Karpas-422 (cell line): Measurements from ENCODE around the gene CIITA. TPM values are rescaled to one million over a fixed set of nuclear protein-coding genes. Genes with fewer than 3 reads are reported as not detected.
A peak's percentile ranks its signal among the peaks of the same experiment; 100 is the strongest.

Experiments
- DNase-seq: peaks from one replicate; pipeline ENCODE4 v3.0.0-alpha.2; 2015
- H2AFZ ChIP-seq: fragments of 200-600 bp; sonication (generic); 2 replicates; pipeline ENCODE4 v1.6.1; 2014; ENCODE audit warnings: antibody characterized with exemption, low read length, mixed read lengths
- H3K27ac ChIP-seq: fragments of 200-600 bp; sonication (generic); 2 replicates; pipeline ENCODE4 v1.5.1; 2014; ENCODE audit warnings: mild to moderate bottlenecking, low read length, moderate library complexity
- H3K27me3 ChIP-seq: fragments of 200-600 bp; sonication (generic); 2 replicates; pipeline ENCODE4 v1.6.1; 2014; ENCODE audit warnings: low read length, mixed read lengths
- H3K36me3 ChIP-seq: fragments of 200-600 bp; sonication (generic); 2 replicates; pipeline ENCODE4 v1.6.1; 2014; ENCODE audit warnings: low read length, mixed read lengths; ENCODE audit not compliant: insufficient read depth
- H3K4me1 ChIP-seq: fragments of 200-600 bp; sonication (generic); 2 replicates; pipeline ENCODE4 v1.6.1; 2014; ENCODE audit warnings: mild to moderate bottlenecking, low read length, mixed read lengths
- H3K4me2 ChIP-seq: fragments of 200-600 bp; sonication (generic); 2 replicates; pipeline ENCODE4 v1.6.1; 2014; ENCODE audit warnings: low read length, low read depth, mild to moderate bottlenecking; ENCODE audit not compliant: poor library complexity, severe bottlenecking
- H3K4me3 ChIP-seq: fragments of 200-600 bp; sonication (generic); 2 replicates; pipeline ENCODE4 v1.5.1; 2014; ENCODE audit warnings: mild to moderate bottlenecking, antibody characterized with exemption, low read length, mixed read lengths
- H3K79me2 ChIP-seq: fragments of 200-600 bp; sonication (generic); 2 replicates; pipeline ENCODE4 v1.6.1; 2014; ENCODE audit warnings: mild to moderate bottlenecking, low read length, mixed read lengths
- H3K9ac ChIP-seq: fragments of 200-600 bp; sonication (generic); 2 replicates; pipeline ENCODE4 v1.6.0; 2014; ENCODE audit warnings: low read length
- H3K9me2 ChIP-seq: fragments of 200-600 bp; sonication (generic), shearing (Covaris generic); replicated peaks from 2 replicates; pipeline ENCODE4 v1.6.0; 2014; ENCODE audit warnings: mild to moderate bottlenecking, low read length, moderate library complexity; ENCODE audit not compliant: insufficient read depth
- H3K9me3 ChIP-seq: fragments of 300-700, 200-600 bp; sonication (generic); 2 replicates; pipeline ENCODE4 v1.6.1; 2014; ENCODE audit warnings: low read length, mixed read lengths
- H4K20me1 ChIP-seq: fragments of 200-600 bp; sonication (generic); 2 replicates; pipeline ENCODE4 v1.6.1; 2014; ENCODE audit warnings: mild to moderate bottlenecking, antibody characterized with exemption, low read length, low read depth; ENCODE audit not compliant: insufficient read depth
- total RNA-seq: library from RNA; depleted of rRNA; stranded (reverse); fragments of >200 nt; shearing (Covaris generic); gene quantifications from 2 replicates; pipeline ENCODE4 v1.2.3, GENCODE V29; 2014; ENCODE audit warnings: low replicate concordance

The CIITA gene
- total RNA-seq, 1 experiment from 2014 or later, result 66.2 TPM

- Histone ChIP-seq H3K9me3 (no peaks in the 10 kb centered on the region), H4K20me1 (no peaks in the 10 kb centered on the region), H2AFZ (no peak overlapping the region), H3K9me2 (no peaks in the 10 kb centered on the region), H3K4me1 (peaks cover 51% of the 10 kb centered on the region), H3K4me3 (no peak overlapping the region), H3K9ac (no peak overlapping the region), H3K79me2 (no peaks in the 10 kb centered on the region), H3K27ac (peak overlapping the region; percentile 99; the same call in 1 of the 2 replicates), H3K27me3 (no peaks in the 10 kb centered on the region), H3K36me3 (no peaks in the 10 kb centered on the region), H3K4me2 (no peak overlapping the region)
- no peak for DNase-seq
Measured at GRCh38 chr16:10978871-10979446, 102.0 kb downstream of the CIITA start.

GRCh38 chr16:10979717-10980601 lies 103.0 kb downstream of the CIITA start:
- Histone ChIP-seq H3K9ac (peak overlapping the region; percentile 60; the same call in 1 of the 2 replicates), H3K4me1 (peaks cover 54% of the 10 kb centered on the region), H3K36me3 (no peaks in the 10 kb centered on the region), H3K9me2 (no peaks in the 10 kb centered on the region), H3K4me3 (no peak overlapping the region), H3K4me2 (peak overlapping the region; percentile 92), H3K9me3 (no peaks in the 10 kb centered on the region), H3K27ac (peak overlapping the region; percentile 99), H3K27me3 (no peaks in the 10 kb centered on the region), H3K79me2 (no peaks in the 10 kb centered on the region), H4K20me1 (no peaks in the 10 kb centered on the region), H2AFZ (no peak overlapping the region)
- no peak for DNase-seq

GRCh38 chr16:10980813-10981212 lies 103.8 kb downstream of the CIITA start:
- peak overlapping the region; percentile 92 for H3K4me2 ChIP-seq
- H3K9ac ChIP-seq, result peak overlapping the region; percentile 60
- peaks cover 58% of the 10 kb centered on the region for H3K4me1 ChIP-seq
- H3K36me3 ChIP-seq, result no peaks in the 10 kb centered on the region
- H3K9me2 ChIP-seq, result no peaks in the 10 kb centered on the region
- H3K27ac ChIP-seq, result peak overlapping the region; percentile 99
- H3K9me3 ChIP-seq, result no peaks in the 10 kb centered on the region
- peak overlapping the region; percentile 57; the same call in 1 of the 2 replicates for H2AFZ ChIP-seq
- no peak for DNase-seq
- H3K27me3 ChIP-seq, result no peaks in the 10 kb centered on the region
- peak overlapping the region; percentile 51; the same call in 1 of the 2 replicates for H3K4me3 ChIP-seq
- no peaks in the 10 kb centered on the region for H4K20me1 ChIP-seq
- no peaks in the 10 kb centered on the region for H3K79me2 ChIP-seq

GRCh38 chr16:10981697-10982216 lies 104.8 kb downstream of the CIITA start:
- H3K4me3 ChIP-seq, result peak overlapping the region; percentile 68
- no peaks in the 10 kb centered on the region for H4K20me1 ChIP-seq
- H3K36me3 ChIP-seq, result no peaks in the 10 kb centered on the region
- peaks cover 62% of the 10 kb centered on the region for H3K4me1 ChIP-seq
- H3K79me2 ChIP-seq, result no peaks in the 10 kb centered on the region
- H3K4me2 ChIP-seq, result peak overlapping the region; percentile 92
- DNase-seq, result peak; percentile 96
- no peak overlapping the region for H2AFZ ChIP-seq
- H3K9me3 ChIP-seq, result no peaks in the 10 kb centered on the region
- peak overlapping the region; percentile 99 for H3K27ac ChIP-seq
- no peaks in the 10 kb centered on the region for H3K9me2 ChIP-seq
- H3K9ac ChIP-seq, result peak overlapping the region; percentile 60
- H3K27me3 ChIP-seq, result no peaks in the 10 kb centered on the region

- Histone ChIP-seq H2AFZ (peak overlapping the region; percentile 44), H3K36me3 (no peaks in the 10 kb centered on the region), H3K79me2 (no peaks in the 10 kb centered on the region), H3K27ac (peak overlapping the region; percentile 99), H3K9me2 (no peaks in the 10 kb centered on the region), H3K4me1 (peaks cover 68% of the 10 kb centered on the region), H3K9ac (peak overlapping the region; percentile 77), H3K27me3 (no peaks in the 10 kb centered on the region), H3K4me2 (peak overlapping the region; percentile 92), H3K9me3 (no peaks in the 10 kb centered on the region), H3K4me3 (peak overlapping the region; percentile 68), H4K20me1 (no peaks in the 10 kb centered on the region)
- DNase-seq, result peak; percentile 88
Measured at GRCh38 chr16:10982465-10983150, 105.6 kb downstream of the CIITA start.

DNA sequence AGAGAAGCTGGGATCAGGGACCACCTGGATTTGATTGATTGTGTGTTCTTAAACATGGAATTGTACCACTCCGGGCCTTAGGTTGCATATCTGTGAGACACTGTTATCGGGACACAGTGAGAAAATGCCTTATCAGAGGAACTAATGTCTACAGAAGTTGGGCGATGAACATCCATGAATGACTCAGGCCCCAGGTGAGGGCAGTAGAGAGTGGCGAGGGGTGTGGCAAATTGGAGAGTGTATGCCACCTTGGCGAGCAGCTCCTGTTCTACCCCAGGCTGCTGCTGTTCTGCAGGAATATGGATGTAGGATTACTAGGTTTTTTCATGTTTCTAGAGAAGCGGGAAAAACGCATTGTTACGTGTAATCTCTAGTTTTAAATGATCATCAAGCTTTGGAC lies 106.2 kb downstream of the CIITA start:
- H3K27me3 ChIP-seq, result no peaks in the 10 kb centered on the region
- H3K36me3 ChIP-seq, result no peaks in the 10 kb centered on the region
- H3K4me2 ChIP-seq, result peak overlapping the region; percentile 92
- H3K9me3 ChIP-seq, result no peaks in the 10 kb centered on the region
- H3K4me3 ChIP-seq, result peak overlapping the region; percentile 68
- H3K4me1 ChIP-seq, result peaks cover 71% of the 10 kb centered on the region
- no peaks in the 10 kb centered on the region for H3K9me2 ChIP-seq
- peak overlapping the region; percentile 77 for H3K9ac ChIP-seq
- peak overlapping the region; percentile 44 for H2AFZ ChIP-seq
- no peaks in the 10 kb centered on the region for H4K20me1 ChIP-seq
- H3K27ac ChIP-seq, result peak overlapping the region; percentile 99
- peak; percentile 75 for DNase-seq
- H3K79me2 ChIP-seq, result no peaks in the 10 kb centered on the region

GRCh38 chr16:10984509-10984908 lies 107.5 kb downstream of the CIITA start:
- H3K79me2 ChIP-seq, result no peaks in the 10 kb centered on the region
- H3K9ac ChIP-seq, result no peak overlapping the region
- H3K9me2 ChIP-seq, result no peaks in the 10 kb centered on the region
- H3K27me3 ChIP-seq, result no peaks in the 10 kb centered on the region
- peak overlapping the region; percentile 99 for H3K27ac ChIP-seq
- H2AFZ ChIP-seq, result no peak overlapping the region
- H3K4me1 ChIP-seq, result peaks cover 69% of the 10 kb centered on the region
- no peak overlapping the region for H3K4me2 ChIP-seq
- no peaks in the 10 kb centered on the region for H4K20me1 ChIP-seq
- no peaks in the 10 kb centered on the region for H3K9me3 ChIP-seq
- H3K4me3 ChIP-seq, result no peak overlapping the region
- DNase-seq, result no peak
- no peaks in the 10 kb centered on the region for H3K36me3 ChIP-seq
